ENCODE results near the gene DOK7.

GRCh38 chr4:3483471-3483921 is 20.4 kb downstream of the DOK7 start:
- TF ChIP-seq CTCF (IDR thresholded peaks at IDR 0.05; ENCODE audit: borderline replicate concordance, extremely low read depth, low read length, poor library complexity, severe bottlenecking) = no peak
- TF ChIP-seq EZH2 (IDR thresholded peaks at IDR 0.05; ENCODE audit: borderline replicate concordance, low read depth, low read length, severe bottlenecking) = no peak
